HUDEP-2 (cell line): Measurements from ENCODE around the gene ACACA.

Source experiments
- DNase-seq, 76 experiments: peaks; one replicate each; lab custom pipeline; 2025; ENCODE audit not compliant: unreplicated experiment in 76 of 76; lab: John Stamatoyannopoulos, UW

The ACACA gene

DNA sequence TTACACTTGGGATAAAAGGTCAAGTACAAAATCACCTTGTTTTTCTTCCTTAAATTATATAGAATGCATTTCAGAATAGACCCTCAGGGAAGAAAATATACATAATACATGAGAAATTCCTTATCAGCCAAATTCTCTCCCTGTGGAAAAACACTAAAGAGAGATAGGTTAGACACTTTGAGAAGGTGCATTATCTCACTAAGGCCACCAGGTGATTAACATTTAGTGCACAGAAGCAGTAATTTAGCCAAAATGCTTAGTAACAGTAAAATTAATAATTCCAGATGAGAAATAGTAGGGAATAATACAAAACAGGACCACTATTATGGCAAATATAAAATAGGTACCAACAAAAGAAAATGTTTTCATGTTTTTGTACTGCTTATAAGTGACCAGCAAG is 216.1 kb downstream of the ACACA start:
- no peak for DNase-seq

DNA sequence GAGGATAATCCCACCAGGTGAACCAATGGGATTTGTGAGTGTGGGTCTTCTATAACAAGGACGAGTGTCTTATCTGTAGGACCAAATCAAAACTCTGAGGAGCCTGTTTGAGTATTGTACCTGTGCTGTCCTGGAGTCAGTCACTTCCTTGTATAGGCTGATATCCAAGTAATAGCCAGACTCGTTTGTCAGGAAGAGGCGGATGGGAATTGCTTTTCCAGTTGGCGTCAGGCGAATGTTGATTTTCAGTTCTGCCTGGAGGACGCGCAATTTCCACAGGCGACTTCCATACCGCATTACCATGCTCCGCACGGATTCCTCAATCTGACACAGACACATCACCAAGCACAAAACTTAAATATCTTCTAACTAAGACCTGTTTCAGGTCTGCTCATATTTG is 218.5 kb downstream of the ACACA start:
- DNase-seq = no peak

GRCh38 chr17:37187262-37187661 is 219.4 kb downstream of the ACACA start:
- no peak for DNase-seq

DNA sequence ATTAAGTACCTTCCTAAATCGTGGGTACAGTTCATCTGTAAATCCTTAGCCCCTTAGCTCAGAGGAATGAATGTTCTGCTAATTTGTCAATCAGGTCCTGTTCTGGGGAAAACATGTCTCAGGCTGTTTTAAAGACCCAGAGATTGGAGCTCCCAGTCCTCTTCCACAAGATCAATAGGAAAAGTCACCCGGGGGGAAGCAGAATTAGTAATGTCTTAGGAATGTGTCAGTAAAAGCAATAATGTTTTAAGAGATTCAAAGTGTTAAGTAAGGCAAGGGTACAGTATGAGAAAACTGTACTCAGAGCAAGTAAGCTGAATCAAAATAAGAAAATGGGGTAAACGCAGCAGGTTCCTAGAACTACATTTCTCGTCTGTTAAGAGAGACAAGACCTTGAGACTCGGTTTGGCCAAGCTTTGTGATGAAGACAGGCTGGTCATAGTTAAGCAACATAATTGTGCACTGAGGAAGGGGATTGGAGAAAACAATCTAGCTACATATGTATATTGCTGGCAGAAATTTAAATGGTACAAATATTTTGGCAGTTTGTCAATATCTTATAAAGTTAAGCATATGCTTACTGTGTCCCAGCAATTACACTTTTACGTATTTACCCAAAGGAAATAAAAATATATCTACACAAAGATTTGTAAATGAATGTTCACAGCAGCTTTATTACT is 223.7 kb downstream of the ACACA start:
- DNase-seq = no peak

GRCh38 chr17:37180376-37180775 is 226.3 kb downstream of the ACACA start:
- DNase-seq = no peak

DNA sequence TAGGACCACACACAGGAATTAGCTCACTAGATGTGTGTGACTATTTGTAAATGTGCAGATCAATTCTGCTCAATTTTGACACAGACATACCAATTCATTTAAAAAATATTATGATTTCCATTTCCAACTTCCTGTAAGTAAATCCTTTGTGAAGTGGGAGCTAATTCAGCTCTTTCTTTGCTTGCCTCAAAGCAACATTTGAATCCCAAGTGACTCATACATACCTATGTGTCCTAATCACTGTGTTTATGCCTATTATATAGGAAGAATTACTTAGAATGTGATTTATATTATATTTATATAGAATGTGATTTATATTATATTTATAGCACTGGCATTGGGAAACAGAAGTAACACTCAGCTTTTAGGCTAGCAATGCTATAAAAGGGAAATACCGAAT is 226.7 kb downstream of the ACACA start:
- no peak for DNase-seq

DNA sequence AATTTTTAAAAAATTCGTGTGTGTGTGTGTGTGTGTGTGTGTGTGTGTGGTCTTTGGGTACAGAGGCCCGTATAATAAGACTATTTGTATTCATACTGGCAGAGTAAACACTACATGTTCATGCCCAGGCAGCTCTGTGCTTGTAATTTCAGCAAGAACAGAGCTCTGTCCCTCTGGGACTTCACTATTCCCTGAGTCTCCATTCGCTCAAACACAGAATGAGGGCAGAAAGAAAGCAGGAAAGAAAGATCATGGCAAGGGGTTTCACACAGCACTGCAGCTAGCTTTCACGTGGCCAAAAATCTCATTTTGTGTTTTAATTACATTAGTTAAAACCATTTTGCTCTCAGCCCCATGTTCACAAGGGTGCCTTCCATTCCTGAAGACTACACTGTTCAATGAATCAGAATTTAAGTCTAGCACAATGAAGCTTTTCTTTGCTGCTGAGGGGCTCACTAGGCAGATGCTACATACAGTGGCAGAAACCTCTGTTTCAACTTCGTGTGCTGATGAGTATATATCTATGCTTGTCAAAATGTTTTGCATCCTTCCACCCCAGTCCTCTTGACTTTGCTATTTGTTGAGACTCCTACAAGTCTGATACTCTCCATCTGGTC is 229.3 kb downstream of the ACACA start:
- DNase-seq = no peak

- DNase-seq = no peak
These were observed 229.9 kb downstream of the ACACA start for GRCh38 chr17:37176723-37177122.

- peak in 4 of 76 experiments; percentile 2 to 25 (median 8) for DNase-seq
These were observed 232.4 kb downstream of the ACACA start for GRCh38 chr17:37174205-37174604.

- DNase-seq = no peak
These were observed 235.7 kb downstream of the ACACA start for GRCh38 chr17:37170881-37171425.

DNA sequence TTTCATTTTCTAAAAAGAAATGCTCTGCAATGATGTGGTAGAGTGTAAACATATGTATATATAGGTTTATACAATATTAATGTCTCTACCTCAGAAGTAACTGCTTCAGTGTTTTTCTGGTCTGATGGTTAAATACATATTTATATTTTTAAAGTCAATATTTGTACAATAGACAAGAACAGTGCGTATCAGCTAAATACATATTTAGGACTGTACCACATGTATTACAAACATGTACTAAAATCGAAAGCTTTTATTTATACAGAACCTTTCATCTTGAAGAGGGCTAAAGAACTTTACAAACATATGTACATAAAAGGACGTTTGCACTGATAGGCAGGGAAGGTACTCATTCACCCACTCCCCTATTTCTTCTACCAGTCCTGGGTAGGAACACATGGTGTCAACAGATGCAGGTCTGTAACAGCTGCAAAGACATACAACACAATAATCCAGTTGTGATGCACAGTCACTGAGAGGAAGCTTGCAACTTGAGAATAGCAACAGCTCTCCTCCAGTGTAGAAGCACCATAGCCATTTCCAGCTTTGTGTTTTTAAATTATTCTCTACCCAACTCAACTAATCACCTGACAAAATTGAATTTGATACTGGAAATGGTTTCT is 237.8 kb downstream of the ACACA start:
- no peak for DNase-seq

DNA sequence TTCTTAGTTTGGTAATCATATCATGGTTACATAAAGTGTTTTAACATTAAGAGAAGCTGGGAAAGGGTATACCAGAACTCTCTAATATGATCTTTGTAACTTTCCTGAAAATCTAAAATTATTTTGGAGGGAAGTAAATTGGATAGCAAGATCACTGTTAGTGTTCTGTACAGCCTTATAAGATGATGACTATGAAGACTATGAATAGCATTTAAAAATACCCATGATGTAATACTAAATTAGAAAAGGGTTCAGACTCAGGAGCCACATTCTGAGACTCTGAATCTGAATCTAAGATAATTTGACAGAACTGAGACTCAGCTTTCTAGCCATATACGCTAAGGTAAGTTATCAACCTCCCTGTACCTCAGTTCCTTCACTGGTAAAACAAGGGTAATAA is 238.9 kb downstream of the ACACA start:
- no peak for DNase-seq

DNA sequence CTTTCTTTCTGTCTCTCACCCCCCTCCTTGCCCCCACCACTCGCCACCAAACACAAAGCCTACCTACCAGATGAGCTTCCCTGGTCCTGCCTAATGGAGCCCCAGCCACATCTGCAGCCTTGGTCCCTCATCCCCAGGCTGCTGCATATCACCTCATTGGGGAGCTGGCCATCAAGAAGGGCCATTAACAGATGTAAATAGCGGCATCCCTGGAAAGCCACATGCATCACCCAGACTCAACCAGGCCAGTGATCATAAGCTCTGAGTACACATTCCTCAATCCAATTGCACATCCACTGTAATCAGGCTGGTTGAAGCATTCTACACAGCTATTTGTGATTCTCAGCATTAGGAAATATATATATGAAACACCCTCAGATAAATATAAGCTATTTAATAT is 242.6 kb downstream of the ACACA start:
- DNase-seq = no peak

DNA sequence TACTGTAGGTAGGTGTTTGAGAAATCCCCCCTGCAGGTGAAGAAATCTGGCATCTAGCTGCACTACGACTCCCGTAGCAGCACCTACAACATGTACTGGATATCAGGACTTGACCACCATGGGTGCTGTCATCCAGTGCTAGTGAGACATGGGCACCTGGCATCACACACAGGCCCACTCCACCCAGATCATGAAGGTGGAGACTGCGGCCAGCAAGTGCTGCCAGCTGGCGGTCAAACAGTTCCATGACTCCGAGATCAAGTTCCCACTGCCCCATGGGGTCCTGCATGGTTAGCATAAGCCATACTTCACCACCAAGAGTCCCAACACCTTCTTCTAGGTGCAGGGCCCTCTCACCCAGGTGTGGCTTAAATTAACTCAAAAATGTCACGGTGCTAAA is 243.8 kb downstream of the ACACA start:
- no peak for DNase-seq

DNA sequence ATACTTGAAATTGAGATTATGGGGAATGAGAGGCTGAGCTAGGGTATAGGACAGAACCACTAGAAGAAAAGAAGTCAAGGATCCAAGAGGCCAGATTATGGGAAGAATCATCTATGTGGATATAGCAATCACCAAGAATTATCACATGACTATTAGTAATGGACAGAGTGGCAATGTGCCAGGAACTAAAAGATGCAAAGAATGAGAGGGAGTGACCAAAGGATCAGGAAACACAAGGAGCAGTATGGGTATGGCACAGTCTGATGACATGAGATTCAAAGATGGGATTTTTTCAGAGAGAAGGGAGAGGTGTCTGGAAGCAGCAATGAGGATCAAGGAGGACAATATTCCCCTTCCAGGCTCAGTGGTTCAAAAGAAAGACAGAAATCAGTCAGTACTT is 245.7 kb downstream of the ACACA start:
- no peak for DNase-seq

- DNase-seq = no peak
These were observed 248.3 kb downstream of the ACACA start for GRCh38 chr17:37158290-37158689.

DNA sequence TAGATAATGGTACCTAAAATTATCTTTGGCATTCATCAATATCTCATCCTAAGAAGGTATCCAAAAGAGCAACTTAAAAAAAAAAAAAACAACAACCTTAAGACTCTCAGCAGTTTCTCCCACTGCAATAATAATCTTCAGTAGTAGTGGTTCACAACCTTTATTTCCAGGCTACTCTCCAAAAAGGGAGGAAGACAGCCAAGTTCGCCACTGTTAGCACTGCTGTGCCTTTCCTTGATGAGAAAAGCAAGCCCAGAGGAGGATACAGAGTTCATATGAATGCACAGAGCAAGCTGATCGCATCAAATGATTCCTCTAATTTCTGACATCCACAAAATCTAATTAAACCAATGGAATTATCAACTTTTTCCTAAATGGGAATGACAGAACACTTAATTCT is 258.5 kb downstream of the ACACA start:
- DNase-seq = no peak

DNA sequence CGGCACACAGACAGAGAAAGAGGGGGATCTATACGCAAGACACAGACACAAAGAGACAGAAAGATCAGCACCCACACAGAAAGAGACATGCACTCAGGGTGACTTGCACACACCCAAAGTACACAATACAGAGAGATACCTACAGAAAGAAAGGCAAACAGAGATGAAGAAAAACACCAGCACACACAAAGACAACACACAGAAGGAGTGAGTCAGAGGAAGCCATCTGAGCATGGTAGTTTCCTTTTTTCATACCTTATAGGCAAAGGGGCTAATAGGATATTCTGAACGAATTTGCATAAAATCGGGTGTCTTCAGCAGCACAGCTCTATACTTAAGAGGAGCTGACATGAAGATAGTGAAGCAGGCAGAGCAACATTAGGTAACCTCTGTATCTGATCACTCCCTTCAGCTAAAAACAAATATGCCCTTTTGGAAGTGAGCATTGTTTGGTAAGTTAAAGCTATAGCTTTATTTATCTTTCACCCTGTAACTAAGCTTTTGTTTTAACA is 259.3 kb downstream of the ACACA start:
- no peak for DNase-seq

DNA sequence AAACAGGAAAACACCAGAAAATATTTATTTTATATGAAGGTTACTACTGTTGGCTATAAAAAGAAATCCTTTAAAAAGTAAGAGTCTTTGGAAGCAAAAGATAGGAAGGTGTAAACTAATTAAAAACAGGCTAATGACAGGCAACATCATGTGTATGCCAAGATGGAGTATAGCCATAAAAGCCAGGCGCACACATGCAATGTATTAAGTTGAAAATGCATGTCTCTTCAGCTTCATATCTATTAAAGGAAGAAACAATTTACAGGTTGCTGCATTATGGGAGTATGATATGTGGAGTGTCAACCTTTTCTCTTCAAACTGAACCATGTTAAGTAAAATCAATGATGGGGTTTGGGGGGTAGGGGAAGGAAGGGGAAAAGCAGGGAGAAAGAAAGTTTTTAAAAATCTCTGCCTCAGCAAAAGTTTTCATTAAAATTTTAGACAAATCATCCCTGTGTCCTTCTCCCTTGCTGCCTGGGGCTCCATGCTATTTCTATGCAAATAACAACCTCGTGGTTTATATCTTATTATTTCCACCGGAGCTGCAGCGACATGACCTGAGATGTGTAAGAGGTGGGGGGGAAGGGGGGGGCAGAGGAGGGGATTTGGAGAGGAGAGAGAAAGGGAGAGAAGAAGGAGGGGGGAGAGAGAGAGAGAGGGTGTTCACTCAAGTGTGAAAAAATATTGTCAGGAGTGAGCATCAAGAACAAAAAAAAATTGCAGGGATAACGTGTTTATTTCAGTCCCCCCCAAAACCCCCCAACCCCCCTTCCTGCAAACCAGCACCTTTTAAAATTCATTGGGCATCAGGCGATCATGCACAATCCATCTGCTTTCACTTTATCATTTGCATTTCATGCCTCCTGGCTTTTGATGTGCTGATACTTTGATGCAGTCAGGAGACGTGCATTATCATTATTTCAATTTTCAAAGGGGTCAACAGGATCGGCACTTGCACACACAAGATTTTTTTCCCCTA is 260.3 kb downstream of the ACACA start:
- no peak for DNase-seq

DNA sequence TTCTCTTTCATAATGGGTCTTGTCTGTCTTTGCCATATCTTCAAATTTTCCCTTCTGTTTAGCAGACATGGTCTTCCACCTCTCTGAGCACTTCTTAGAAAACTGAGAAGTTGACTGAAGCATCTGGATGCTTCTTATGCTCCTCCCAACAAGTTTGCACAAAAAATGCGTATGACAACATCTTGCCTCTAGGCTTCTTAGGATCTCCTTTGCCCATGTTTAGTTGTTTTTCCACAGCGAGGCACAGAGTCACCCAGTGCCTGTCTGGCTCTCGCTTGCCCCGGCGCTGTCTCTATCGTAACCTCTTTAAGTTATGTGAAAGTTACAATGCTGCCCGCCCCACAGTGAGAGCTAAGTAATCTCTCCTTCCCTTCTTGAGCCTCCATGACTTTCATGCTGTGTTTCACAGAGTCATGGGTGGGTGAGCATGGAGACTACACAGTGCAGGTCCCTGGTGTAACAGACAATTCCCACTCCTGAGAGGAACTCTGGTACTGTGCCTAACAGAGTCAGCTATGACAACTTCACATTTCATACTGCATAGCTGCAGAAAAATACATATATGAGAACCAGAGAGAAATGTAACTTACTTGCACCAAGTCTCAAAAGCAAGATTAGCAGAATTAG is 262.4 kb downstream of the ACACA start:
- no peak for DNase-seq
